HepG2 (cell line): Measurements from ENCODE around the gene SLC5A10. TPM values are rescaled to one million over a fixed set of nuclear protein-coding genes. Genes with fewer than 3 reads are reported as not detected.

ENCODE experiments used
- ARNTL ChIP-seq: sonication (generic); formaldehyde crosslinking; IDR thresholded peaks from 2 replicates; pipeline ENCODE4 v1.4.0; 2020; ENCODE audit warnings: mild to moderate bottlenecking, missing genetic modification reagents
- HOXD1 ChIP-seq: sonication (generic); formaldehyde crosslinking; IDR thresholded peaks from 2 replicates; pipeline ENCODE4 v1.5.0; 2020; ENCODE audit warnings: missing genetic modification reagents
- KDM5B ChIP-seq: sonication (generic); formaldehyde crosslinking; IDR thresholded peaks from 2 replicates; pipeline ENCODE4 v1.4.0; 2020; ENCODE audit warnings: missing genetic modification reagents, mild to moderate bottlenecking, borderline replicate concordance
- ONECUT2 ChIP-seq: sonication (generic); formaldehyde crosslinking; IDR thresholded peaks from 2 replicates; pipeline ENCODE4 v1.4.0; 2020; ENCODE audit warnings: missing genetic modification reagents
- PRMT3 ChIP-seq: sonication (generic); formaldehyde crosslinking; IDR thresholded peaks from 2 replicates; pipeline ENCODE4 v1.8.1; 2022; ENCODE audit warnings: low read depth, mild to moderate bottlenecking, moderate library complexity, missing genetic modification reagents, borderline replicate concordance
- RARA ChIP-seq: IDR thresholded peaks from 2 replicates; pipeline ENCODE4 v1.6.1; 2016; ENCODE audit warnings: missing genetic modification reagents, missing compliant biosample characterization
- REXO4 ChIP-seq: sonication (generic); formaldehyde crosslinking; IDR thresholded peaks from 2 replicates; pipeline ENCODE4 v1.8.0; 2022; ENCODE audit warnings: missing genetic modification reagents, mild to moderate bottlenecking, borderline replicate concordance
- SAFB2 ChIP-seq: sonication (generic); formaldehyde crosslinking; IDR thresholded peaks from 2 replicates; pipeline ENCODE4 v1.5.1; 2020; ENCODE audit warnings: missing genetic modification reagents, low read depth, mild to moderate bottlenecking, borderline replicate concordance
- ZNF225 ChIP-seq: sonication (generic); formaldehyde crosslinking; IDR thresholded peaks from 2 replicates; pipeline ENCODE4 v1.4.0; 2020; ENCODE audit warnings: mild to moderate bottlenecking, missing genetic modification reagents
- ZNF331 ChIP-seq: sonication (generic); formaldehyde crosslinking; IDR thresholded peaks from 2 replicates; pipeline ENCODE4 v1.4.0; 2020; ENCODE audit warnings: missing genetic modification reagents
- ZNF616 ChIP-seq: sonication (generic); formaldehyde crosslinking; IDR thresholded peaks from 2 replicates; pipeline ENCODE4 v1.5.0; 2020; ENCODE audit warnings: low read depth, mild to moderate bottlenecking, missing genetic modification reagents
- polyA plus RNA-seq, 8 experiments: library from polyadenylated mRNA; depleted of rRNA in 3 of 8; stranded (reverse) in 7 of 8; unstranded in 1 of 8; fragments of >200 nt; fragmentation: Illumina TruSeq in 4 of 8; extraction: Trizol in 4 of 8; gene quantifications; 2 replicates each; pipeline versions ENCODE4 v1.2.1 to v1.2.3, GENCODE V29; 2011 to 2016; ENCODE audit warnings: low read depth in 4 of 8, missing spikeins in 1 of 8, mixed read lengths in 1 of 8; ENCODE audit not compliant: insufficient read depth in 1 of 8
- total RNA-seq, 5 experiments: library from RNA; depleted of rRNA; stranded (reverse); fragments of >200 nt; fragmentation: Illumina TruSeq; extraction: Trizol; gene quantifications; 2 replicates each; pipeline ENCODE4 v1.2.3, GENCODE V29; 2016; ENCODE audit warnings: low read depth in 1 of 5
- TF ChIP-seq, protein P1 (sequence below): sonication (generic); formaldehyde crosslinking; IDR thresholded peaks from 2 replicates; pipeline ENCODE4 v1.4.0; 2020; ENCODE audit warnings: mild to moderate bottlenecking, missing genetic modification reagents
- TF ChIP-seq, protein P2 (sequence below): sonication (generic); formaldehyde crosslinking; IDR thresholded peaks from 2 replicates; pipeline ENCODE4 v1.5.1; 2020; ENCODE audit warnings: missing genetic modification reagents, mild to moderate bottlenecking, borderline replicate concordance
- TF ChIP-seq, protein P3 (sequence below): sonication (generic); formaldehyde crosslinking; IDR thresholded peaks from 2 replicates; pipeline ENCODE4 v1.5.1; 2020; ENCODE audit warnings: mild to moderate bottlenecking, missing genetic modification reagents, borderline replicate concordance
- TF ChIP-seq, protein P4 (sequence below): sonication (generic); formaldehyde crosslinking; IDR thresholded peaks from 2 replicates; pipeline ENCODE4 v1.8.0; 2022; ENCODE audit warnings: missing genetic modification reagents, mild to moderate bottlenecking, borderline replicate concordance

Gene SLC5A10
- total and polyA plus RNA-seq, 2 of the 13 experiments (the other 11 are each of a cell fraction or from before 2014, with no cell fraction given) = 0.05 TPM; not detected in 1

DNA sequence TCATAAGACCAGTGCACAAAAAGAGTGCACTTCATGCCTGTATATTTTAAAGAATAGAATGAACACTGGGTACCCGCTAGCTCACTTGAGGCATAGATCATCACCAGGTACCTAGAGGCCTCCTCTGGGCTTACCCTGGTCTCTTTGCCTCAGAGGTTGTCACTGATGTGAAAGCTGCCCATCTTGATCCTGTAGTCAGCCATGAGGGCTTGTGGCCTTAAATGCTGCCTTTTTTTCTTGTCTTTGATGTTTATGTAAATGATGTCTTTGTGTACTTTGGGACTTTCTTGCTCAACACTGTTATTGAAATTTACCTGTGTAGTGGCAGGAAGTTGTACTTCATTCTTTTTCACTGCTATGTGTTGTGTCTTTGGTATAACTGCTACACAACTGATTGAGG is 26.8 kb upstream of the SLC5A10 start (continued):
- TF ChIP-seq, protein P1, sequence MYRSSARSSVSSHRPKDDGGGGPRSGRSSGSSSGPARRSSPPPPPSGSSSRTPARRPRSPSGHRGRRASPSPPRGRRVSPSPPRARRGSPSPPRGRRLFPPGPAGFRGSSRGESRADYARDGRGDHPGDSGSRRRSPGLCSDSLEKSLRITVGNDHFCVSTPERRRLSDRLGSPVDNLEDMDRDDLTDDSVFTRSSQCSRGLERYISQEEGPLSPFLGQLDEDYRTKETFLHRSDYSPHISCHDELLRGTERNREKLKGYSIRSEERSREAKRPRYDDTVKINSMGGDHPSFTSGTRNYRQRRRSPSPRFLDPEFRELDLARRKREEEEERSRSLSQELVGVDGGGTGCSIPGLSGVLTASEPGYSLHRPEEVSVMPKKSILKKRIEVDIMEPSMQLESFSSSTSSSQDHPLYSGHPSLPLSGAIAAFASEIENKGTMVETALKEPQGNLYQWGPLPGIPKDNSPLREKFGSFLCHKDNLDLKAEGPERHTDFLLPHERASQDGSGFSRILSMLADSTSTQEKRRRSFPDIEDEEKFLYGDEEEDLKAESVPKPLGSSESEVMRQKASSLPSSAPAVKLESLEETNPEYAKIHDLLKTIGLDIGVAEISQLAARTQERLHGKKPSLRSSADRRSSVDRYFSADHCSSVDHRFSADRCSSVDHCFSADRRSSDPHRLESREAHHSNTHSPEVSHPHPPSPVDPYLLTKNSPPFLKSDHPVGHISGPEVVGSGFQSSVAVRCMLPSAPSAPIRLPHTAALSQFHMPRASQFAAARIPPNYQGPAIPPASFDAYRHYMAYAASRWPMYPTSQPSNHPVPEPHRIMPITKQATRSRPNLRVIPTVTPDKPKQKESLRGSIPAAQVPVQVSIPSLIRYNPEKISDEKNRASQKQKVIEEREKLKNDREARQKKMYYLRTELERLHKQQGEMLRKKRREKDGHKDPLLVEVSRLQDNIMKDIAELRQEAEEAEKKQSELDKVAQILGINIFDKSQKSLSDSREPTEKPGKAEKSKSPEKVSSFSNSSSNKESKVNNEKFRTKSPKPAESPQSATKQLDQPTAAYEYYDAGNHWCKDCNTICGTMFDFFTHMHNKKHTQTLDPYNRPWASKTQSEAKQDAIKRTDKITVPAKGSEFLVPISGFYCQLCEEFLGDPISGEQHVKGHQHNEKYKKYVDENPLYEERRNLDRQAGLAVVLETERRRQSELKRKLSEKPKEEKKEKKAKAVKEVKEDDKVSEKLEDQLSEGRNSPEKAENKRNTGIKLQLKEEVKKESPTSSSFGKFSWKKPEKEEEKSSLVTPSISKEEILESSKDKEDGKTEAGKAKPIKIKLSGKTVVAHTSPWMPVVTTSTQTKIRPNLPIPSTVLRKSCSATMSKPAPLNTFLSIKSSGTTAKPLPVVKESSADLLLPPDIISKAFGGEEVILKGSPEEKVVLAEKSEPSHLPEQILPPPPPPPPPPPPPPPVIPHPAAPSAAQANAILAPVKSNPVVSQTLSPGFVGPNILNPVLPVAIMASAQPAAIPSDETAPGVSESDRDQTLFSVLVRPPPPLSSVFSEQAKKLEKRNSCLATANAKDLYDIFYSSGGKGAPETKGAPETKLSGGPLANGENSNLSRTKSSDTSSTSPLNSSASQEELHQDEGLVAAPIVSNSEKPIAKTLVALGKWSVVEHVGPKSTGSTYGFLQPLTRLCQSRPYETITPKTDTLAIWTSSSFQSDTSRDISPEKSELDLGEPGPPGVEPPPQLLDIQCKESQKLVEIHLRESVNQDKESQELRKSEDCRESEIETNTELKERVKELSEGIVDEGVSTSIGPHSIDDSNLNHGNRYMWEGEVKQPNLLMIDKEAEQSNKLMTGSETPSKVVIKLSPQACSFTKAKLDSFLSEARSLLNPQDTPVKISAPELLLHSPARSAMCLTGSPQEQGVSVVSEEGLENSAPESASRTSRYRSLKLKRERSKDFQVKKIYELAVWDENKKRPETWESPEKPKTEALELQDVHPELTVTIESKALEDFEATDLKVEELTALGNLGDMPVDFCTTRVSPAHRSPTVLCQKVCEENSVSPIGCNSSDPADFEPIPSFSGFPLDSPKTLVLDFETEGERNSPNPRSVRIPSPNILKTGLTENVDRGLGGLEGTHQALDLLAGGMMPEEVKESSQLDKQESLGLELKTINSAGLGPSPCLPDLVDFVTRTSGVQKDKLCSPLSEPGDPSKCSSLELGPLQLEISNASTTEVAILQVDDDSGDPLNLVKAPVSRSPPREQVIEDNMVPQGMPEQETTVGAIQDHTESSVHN (CRISPR knock-in tag) = no peak
- no peak for TF ChIP-seq ZNF225 (CRISPR knock-in tag)
- TF ChIP-seq, protein P2, sequence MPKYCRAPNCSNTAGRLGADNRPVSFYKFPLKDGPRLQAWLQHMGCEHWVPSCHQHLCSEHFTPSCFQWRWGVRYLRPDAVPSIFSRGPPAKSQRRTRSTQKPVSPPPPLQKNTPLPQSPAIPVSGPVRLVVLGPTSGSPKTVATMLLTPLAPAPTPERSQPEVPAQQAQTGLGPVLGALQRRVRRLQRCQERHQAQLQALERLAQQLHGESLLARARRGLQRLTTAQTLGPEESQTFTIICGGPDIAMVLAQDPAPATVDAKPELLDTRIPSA (CRISPR knock-in tag) = no peak
- TF ChIP-seq, protein P3, sequence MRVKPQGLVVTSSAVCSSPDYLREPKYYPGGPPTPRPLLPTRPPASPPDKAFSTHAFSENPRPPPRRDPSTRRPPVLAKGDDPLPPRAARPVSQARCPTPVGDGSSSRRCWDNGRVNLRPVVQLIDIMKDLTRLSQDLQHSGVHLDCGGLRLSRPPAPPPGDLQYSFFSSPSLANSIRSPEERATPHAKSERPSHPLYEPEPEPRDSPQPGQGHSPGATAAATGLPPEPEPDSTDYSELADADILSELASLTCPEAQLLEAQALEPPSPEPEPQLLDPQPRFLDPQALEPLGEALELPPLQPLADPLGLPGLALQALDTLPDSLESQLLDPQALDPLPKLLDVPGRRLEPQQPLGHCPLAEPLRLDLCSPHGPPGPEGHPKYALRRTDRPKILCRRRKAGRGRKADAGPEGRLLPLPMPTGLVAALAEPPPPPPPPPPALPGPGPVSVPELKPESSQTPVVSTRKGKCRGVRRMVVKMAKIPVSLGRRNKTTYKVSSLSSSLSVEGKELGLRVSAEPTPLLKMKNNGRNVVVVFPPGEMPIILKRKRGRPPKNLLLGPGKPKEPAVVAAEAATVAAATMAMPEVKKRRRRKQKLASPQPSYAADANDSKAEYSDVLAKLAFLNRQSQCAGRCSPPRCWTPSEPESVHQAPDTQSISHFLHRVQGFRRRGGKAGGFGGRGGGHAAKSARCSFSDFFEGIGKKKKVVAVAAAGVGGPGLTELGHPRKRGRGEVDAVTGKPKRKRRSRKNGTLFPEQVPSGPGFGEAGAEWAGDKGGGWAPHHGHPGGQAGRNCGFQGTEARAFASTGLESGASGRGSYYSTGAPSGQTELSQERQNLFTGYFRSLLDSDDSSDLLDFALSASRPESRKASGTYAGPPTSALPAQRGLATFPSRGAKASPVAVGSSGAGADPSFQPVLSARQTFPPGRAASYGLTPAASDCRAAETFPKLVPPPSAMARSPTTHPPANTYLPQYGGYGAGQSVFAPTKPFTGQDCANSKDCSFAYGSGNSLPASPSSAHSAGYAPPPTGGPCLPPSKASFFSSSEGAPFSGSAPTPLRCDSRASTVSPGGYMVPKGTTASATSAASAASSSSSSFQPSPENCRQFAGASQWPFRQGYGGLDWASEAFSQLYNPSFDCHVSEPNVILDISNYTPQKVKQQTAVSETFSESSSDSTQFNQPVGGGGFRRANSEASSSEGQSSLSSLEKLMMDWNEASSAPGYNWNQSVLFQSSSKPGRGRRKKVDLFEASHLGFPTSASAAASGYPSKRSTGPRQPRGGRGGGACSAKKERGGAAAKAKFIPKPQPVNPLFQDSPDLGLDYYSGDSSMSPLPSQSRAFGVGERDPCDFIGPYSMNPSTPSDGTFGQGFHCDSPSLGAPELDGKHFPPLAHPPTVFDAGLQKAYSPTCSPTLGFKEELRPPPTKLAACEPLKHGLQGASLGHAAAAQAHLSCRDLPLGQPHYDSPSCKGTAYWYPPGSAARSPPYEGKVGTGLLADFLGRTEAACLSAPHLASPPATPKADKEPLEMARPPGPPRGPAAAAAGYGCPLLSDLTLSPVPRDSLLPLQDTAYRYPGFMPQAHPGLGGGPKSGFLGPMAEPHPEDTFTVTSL = peak; percentile 46; the same call in 1 of the 2 replicates
- TF ChIP-seq ZNF616 (CRISPR knock-in tag) = no peak
- no peak for TF ChIP-seq SAFB2 (CRISPR knock-in tag)
- no peak for TF ChIP-seq PRMT3 (CRISPR knock-in tag)
- TF ChIP-seq HOXD1 (CRISPR knock-in tag) = no peak
- no peak for TF ChIP-seq ONECUT2 (CRISPR knock-in tag)
- TF ChIP-seq ZNF331 = no peak
- peak; percentile 70 for TF ChIP-seq RARA (CRISPR knock-in tag)
- no peak for TF ChIP-seq REXO4 (CRISPR knock-in tag)
- TF ChIP-seq ARNTL = no peak
- TF ChIP-seq, protein P4, sequence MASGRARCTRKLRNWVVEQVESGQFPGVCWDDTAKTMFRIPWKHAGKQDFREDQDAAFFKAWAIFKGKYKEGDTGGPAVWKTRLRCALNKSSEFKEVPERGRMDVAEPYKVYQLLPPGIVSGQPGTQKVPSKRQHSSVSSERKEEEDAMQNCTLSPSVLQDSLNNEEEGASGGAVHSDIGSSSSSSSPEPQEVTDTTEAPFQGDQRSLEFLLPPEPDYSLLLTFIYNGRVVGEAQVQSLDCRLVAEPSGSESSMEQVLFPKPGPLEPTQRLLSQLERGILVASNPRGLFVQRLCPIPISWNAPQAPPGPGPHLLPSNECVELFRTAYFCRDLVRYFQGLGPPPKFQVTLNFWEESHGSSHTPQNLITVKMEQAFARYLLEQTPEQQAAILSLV = no peak
- TF ChIP-seq KDM5B = no peak
